IMR-90 (cell line): Measurements from ENCODE around the gene ARAP3. TPM values are rescaled to one million over a fixed set of nuclear protein-coding genes. Genes with fewer than 3 reads are reported as not detected.

Source experiments
- ATAC-seq: fragments of 200-7000 bp; cut with Tn5 transposase; 2 replicates; pipeline ENCODE4 v1.9.1; 2020; ENCODE audit warnings: low read depth, mild to moderate bottlenecking, moderate library complexity
- BruUV-seq: library from RNA; stranded (reverse); fragments of 400-500 nt; replicated peaks from 2 replicates; lab custom pipeline; 2021; lab: Mats Ljungman, UMichigan
- CTCF ChIA-PET: fragments of 300-600 bp; formaldehyde crosslinking; extraction: SDS; loops from one replicate; lab custom pipeline; 2021; ENCODE audit warnings: antibody characterized with exemption; lab: Yijun Ruan, JAX
- POLR2A ChIA-PET: fragments of 300-600 bp; sonication (Branson Sonifier 250); formaldehyde crosslinking; loops from one replicate; lab custom pipeline; 2022; ENCODE audit warnings: antibody characterized with exemption; ENCODE audit not compliant: unreplicated experiment; lab: Charles Lee
- DNase-seq: peaks from one replicate; pipeline ENCODE4 v3.0.0; 2013
- H2AFZ ChIP-seq: replicated peaks from 2 replicates; pipeline ENCODE3; 2013; ENCODE audit warnings: low read length, mild to moderate bottlenecking; ENCODE audit not compliant: poor library complexity
- H2AK5ac ChIP-seq: 2 replicates; pipeline ENCODE4 v1.6.1; 2013; ENCODE audit warnings: low read depth, low read length, inconsistent platforms
- H2AK9ac ChIP-seq: replicated peaks from 2 replicates; pipeline ENCODE3; 2013; ENCODE audit warnings: mild to moderate bottlenecking, low read depth, low read length, moderate library complexity; ENCODE audit not compliant: poor library complexity
- H2BK120ac ChIP-seq: 2 replicates; pipeline ENCODE4 v1.6.1; 2013; ENCODE audit warnings: low read depth, low read length, inconsistent platforms
- H2BK15ac ChIP-seq: 3 replicates; pipeline ENCODE4 v1.6.1; 2013; ENCODE audit warnings: low read depth, low read length, inconsistent platforms
- H2BK20ac ChIP-seq: 2 replicates; pipeline ENCODE4 v1.6.1; 2013; ENCODE audit warnings: low read depth, mild to moderate bottlenecking, inconsistent platforms, low read length, moderate library complexity
- H2BK5ac ChIP-seq: 2 replicates; pipeline ENCODE4 v1.6.1; 2013; ENCODE audit warnings: mild to moderate bottlenecking, low read depth, low read length, inconsistent platforms; ENCODE audit not compliant: poor library complexity, severe bottlenecking
- H3K14ac ChIP-seq: replicated peaks from 2 replicates; pipeline ENCODE4 v1.6.1; 2013; ENCODE audit warnings: low read depth, low read length, inconsistent platforms
- H3K18ac ChIP-seq: 2 replicates; pipeline ENCODE4 v1.6.1; 2013; ENCODE audit warnings: low read depth, low read length, control low read depth
- H3K23ac ChIP-seq: 2 replicates; pipeline ENCODE4 v1.6.1; 2013; ENCODE audit warnings: low read depth, low read length, inconsistent platforms
- H3K27ac ChIP-seq: 2 replicates; pipeline ENCODE4 v1.5.1; 2013; ENCODE audit warnings: mild to moderate bottlenecking, control low read depth, low read length; ENCODE audit not compliant: insufficient read depth
- H3K27me3 ChIP-seq: 2 replicates; pipeline ENCODE4 v1.6.1; 2013; ENCODE audit warnings: low read length; ENCODE audit not compliant: control insufficient read depth, insufficient read depth
- H3K36me3 ChIP-seq: 2 replicates; pipeline ENCODE4 v1.6.1; 2013; ENCODE audit warnings: low read length, mixed read lengths; ENCODE audit not compliant: control insufficient read depth, insufficient read depth
- H3K4ac ChIP-seq: 2 replicates; pipeline ENCODE4 v1.6.1; 2013; ENCODE audit warnings: low read depth, low read length, inconsistent platforms
- H3K4me1 ChIP-seq: 2 replicates; pipeline ENCODE4 v1.6.1; 2013; ENCODE audit warnings: low read length, mixed read lengths; ENCODE audit not compliant: control insufficient read depth, insufficient read depth
- H3K4me2 ChIP-seq: 2 replicates; pipeline ENCODE4 v1.6.1; 2013; ENCODE audit warnings: low read depth, mild to moderate bottlenecking, control low read depth, low read length, moderate library complexity
- H3K4me3 ChIP-seq: 2 replicates; pipeline ENCODE4 v1.5.1; 2013; ENCODE audit warnings: low read depth, mild to moderate bottlenecking, control low read depth, low read length, moderate library complexity; ENCODE audit not compliant: insufficient read depth
- H3K56ac ChIP-seq: 2 replicates; pipeline ENCODE4 v1.6.1; 2013; ENCODE audit warnings: low read length, inconsistent platforms; ENCODE audit not compliant: insufficient read depth; ENCODE audit errors: extremely low read depth
- H3K79me1 ChIP-seq, 2 experiments: 2 replicates each; pipeline ENCODE4 v1.6.1; 2013; ENCODE audit warnings: low read length in 2 of 2, inconsistent platforms in 1 of 2, low read depth in 1 of 2
- H3K9ac ChIP-seq: 2 replicates; pipeline ENCODE4 v1.6.1; 2013; ENCODE audit warnings: low read depth, low read length, control low read depth
- H3K9me1 ChIP-seq: 2 replicates; pipeline ENCODE4 v1.6.1; 2013; ENCODE audit warnings: low read length, inconsistent platforms; ENCODE audit not compliant: insufficient read depth
- H3K9me3 ChIP-seq: 2 replicates; pipeline ENCODE4 v1.6.1; 2013; ENCODE audit warnings: low read length; ENCODE audit not compliant: control insufficient read depth, insufficient read depth
- H4K20me1 ChIP-seq: 2 replicates; pipeline ENCODE4 v1.6.1; 2013; ENCODE audit warnings: low read length, inconsistent platforms; ENCODE audit not compliant: insufficient read depth
- H4K5ac ChIP-seq: 2 replicates; pipeline ENCODE4 v1.6.1; 2013; ENCODE audit warnings: mild to moderate bottlenecking, low read depth, low read length, control low read depth
- H4K8ac ChIP-seq, 2 experiments: 2 replicates each; pipeline ENCODE4 v1.6.1; 2013; ENCODE audit warnings: low read depth in 2 of 2, low read length in 2 of 2, control low read depth in 1 of 2, inconsistent platforms in 1 of 2
- H4K91ac ChIP-seq: 2 replicates; pipeline ENCODE4 v1.6.1; 2013; ENCODE audit warnings: low read depth, low read length, inconsistent platforms; ENCODE audit not compliant: insufficient read depth
- BHLHE40 ChIP-seq: fragments of 150-350 bp; IDR thresholded peaks from 2 replicates; pipeline ENCODE4 v1.6.1; 2016; ENCODE audit warnings: mild to moderate bottlenecking, low read depth, low read length
- CEBPB ChIP-seq: IDR thresholded peaks from 2 replicates; pipeline ENCODE4 v1.6.1; 2012; ENCODE audit warnings: low read depth, low read length, improper control_type of control experiment
- CHD1 ChIP-seq: IDR thresholded peaks from 2 replicates; pipeline ENCODE4 v1.6.1; 2012; ENCODE audit warnings: low read depth, low read length, improper control_type of control experiment
- CTCF ChIP-seq: conservative IDR thresholded peaks from 2 replicates; pipeline ENCODE4 v1.5.1; 2012; ENCODE audit warnings: mild to moderate bottlenecking, low read depth, low read length, improper control_type of control experiment
- ELK1 ChIP-seq: fragments of 150-350 bp; IDR thresholded peaks from 2 replicates; pipeline ENCODE4 v1.6.1; 2016; ENCODE audit warnings: low read depth, mild to moderate bottlenecking, low read length, moderate library complexity, borderline replicate concordance
- FOS ChIP-seq: fragments of 150-350 bp; IDR thresholded peaks from 2 replicates; pipeline ENCODE4 v1.6.1; 2016; ENCODE audit warnings: low read depth, low read length
- MAFK ChIP-seq: IDR thresholded peaks from 2 replicates; pipeline ENCODE4 v1.6.1; 2012; ENCODE audit warnings: low read depth, low read length, improper control_type of control experiment
- MXI1 ChIP-seq: IDR thresholded peaks from 2 replicates; pipeline ENCODE4 v1.6.1; 2012; ENCODE audit warnings: low read depth, mild to moderate bottlenecking, low read length, moderate library complexity, borderline replicate concordance
- NFE2L2 ChIP-seq: fragments of 150-350 bp; IDR thresholded peaks from 2 replicates; pipeline ENCODE4 v1.6.1; 2016; ENCODE audit warnings: low read depth, mild to moderate bottlenecking, low read length
- POLR2A ChIP-seq: IDR thresholded peaks from 2 replicates; pipeline ENCODE4 v1.6.1; 2012; ENCODE audit warnings: mild to moderate bottlenecking, low read depth, low read length
- RAD21 ChIP-seq: IDR thresholded peaks from 2 replicates; pipeline ENCODE4 v1.6.1; 2012; ENCODE audit warnings: low read length, improper control_type of control experiment
- WGBS, 2 experiments: methylation state at CpG; one replicate each; pipeline versions ENCODE4 v1.1.5 to v1.1.7; 2013; ENCODE audit warnings: missing lambda C conversion rate in 2 of 2; ENCODE audit not compliant: insufficient read length in 1 of 2; ENCODE audit errors: extremely low coverage in 2 of 2; 5-methylcytosine and 5-hydroxymethylcytosine counted together
- dilution Hi-C: fragments of 300-500 bp; cut with HindIII; formaldehyde crosslinking; loops from one replicate; pipeline ENCODE4 v1.14.3; 2018; ENCODE audit warnings: low sequenced_read_pairs; ENCODE audit not compliant: unreplicated experiment
- in situ Hi-C: fragments of 300-500 bp; cut with MboI; formaldehyde crosslinking; loops from 3 replicates; pipeline ENCODE4 v1.14.3; 2019; ENCODE audit warnings: low sequenced_read_pairs, inconsistent platforms, mixed read lengths
- intact Hi-C: fragments of 100-400 bp; cut with micrococcal nuclease; formaldehyde crosslinking; loops from 2 replicates; pipeline ENCODE4 v1.10.0; 2022
- polyA plus RNA-seq, 3 experiments: library from polyadenylated mRNA; depleted of rRNA; stranded (reverse); fragments of >200 nt; gene quantifications; 2 replicates each; pipeline ENCODE4 v1.2.3, GENCODE V29; 2012; ENCODE audit warnings: low replicate concordance in 1 of 3
- total RNA-seq: library from RNA; depleted of rRNA; stranded (reverse); fragments of >200 nt; gene quantifications from 2 replicates; pipeline ENCODE4 v1.2.3, GENCODE V29; 2012

Gene ARAP3
- total and polyA plus RNA-seq, 2 of the 4 experiments (the other 2 are of a cell fraction): 2.2 to 6.9 TPM

GRCh38 chr5:141618030-141618803 lies 63.8 kb downstream of the ARAP3 start:
- Histone ChIP-seq H3K9ac (peak overlapping the region; percentile 74), H2AK5ac (no peak overlapping the region; the same call in 1 of the 2 replicates), H2BK20ac (no peak overlapping the region), H2BK5ac (no peak overlapping the region), H3K56ac (peak overlapping the region; percentile 59; the same call in 1 of the 2 replicates), H3K14ac (peak overlapping the region; percentile 54), H3K27me3 (no peaks in the 10 kb centered on the region), H2AFZ (peak overlapping the region; percentile 87), H3K79me1 (peaks cover 14 to 33% of the 10 kb centered on the region in 2 experiments), H2BK15ac (no peak overlapping the region), H3K4me2 (peak overlapping the region; percentile 99), H3K9me1 (peaks cover 2% of the 10 kb centered on the region; the same call in 1 of the 2 replicates), H3K27ac (peak overlapping the region; percentile 41), H3K36me3 (peaks cover 16% of the 10 kb centered on the region), H3K18ac (0 out of 2 replicates have a peak overlapping the region, but pooled peaks have one; percentile 11), H3K4ac (peak overlapping the region; percentile 48; the same call in 1 of the 2 replicates), H3K9me3 (no peaks in the 10 kb centered on the region), H3K23ac (peak overlapping the region; percentile 67), H4K91ac (no peak overlapping the region; the same call in 1 of the 2 replicates), H2AK9ac (peak overlapping the region; percentile 71), H2BK120ac (no peak overlapping the region), H4K20me1 (peaks cover 3% of the 10 kb centered on the region; the same call in 1 of the 2 replicates), H4K5ac (peak overlapping the region; percentile 32; the same call in 1 of the 2 replicates), H3K4me3 (peak overlapping the region; percentile 55), H4K8ac (peak overlapping the region in 1 of 2 experiments; percentile 14; a peak in 2 of 4 replicates), H3K4me1 (0 out of 2 replicates have a peak, but pooled peaks cover 3% of the 10 kb centered on the region)
- 0% methylated on average over 1 of the region's 36 CpGs; no CpG with 5 or more reads in 1 of the 2 experiments for WGBS, 2 experiments
- ATAC-seq (peak; percentile 27), DNase-seq (peak; percentile 13)
- intact Hi-C loops: loop anchor here (2.0 kb wide), 1 partner anchor 13 kb away; no protein-coding TSS in a partner anchor
- POLR2A ChIA-PET: interaction anchor here (1.2 kb wide), 1 partner anchor 33 kb away, joined by 6 read pairs; the partner anchor contains the start of gene FCHSD1
- dilution Hi-C loops: no loop called here
- in situ Hi-C loops: no loop called here
- BruUV-seq: no TSS peak
- CTCF ChIA-PET: interaction anchor here (0.6 to 6.7 kb wide), 11 partner anchors 10 to 73 kb away, joined by 3 to 94 read pairs (median 6); partner anchors contain the start of genes HDAC3 and RELL2
- TF ChIP-seq CEBPB (no peak), NFE2L2 (no peak), ELK1 (no peak), CHD1 (no peak), FOS (no peak), CTCF (no peak), BHLHE40 (no peak), MAFK (no peak), RAD21 (no peak), MXI1 (no peak), POLR2A (no peak)
